Hepatocyte (in vitro differentiated cells): ENCODE measurements around the gene ARHGEF4.

Experiments used
- EZH2phosphoT487 ChIP-seq: fragments of 200-600 bp; sonication (generic); IDR thresholded peaks from one replicate; pipeline ENCODE4 v1.6.1; 2018; ENCODE audit warnings: antibody characterized with exemption, mild to moderate bottlenecking, low read depth, moderate library complexity; ENCODE audit not compliant: unreplicated experiment, severe bottlenecking
- TF ChIP-seq, protein P1 (sequence below): fragments of 200-600 bp; sonication (generic); IDR thresholded peaks from 2 replicates; pipeline ENCODE4 v1.5.1; 2016; ENCODE audit warnings: antibody characterized with exemption, mild to moderate bottlenecking; ENCODE audit not compliant: poor library complexity

DNA sequence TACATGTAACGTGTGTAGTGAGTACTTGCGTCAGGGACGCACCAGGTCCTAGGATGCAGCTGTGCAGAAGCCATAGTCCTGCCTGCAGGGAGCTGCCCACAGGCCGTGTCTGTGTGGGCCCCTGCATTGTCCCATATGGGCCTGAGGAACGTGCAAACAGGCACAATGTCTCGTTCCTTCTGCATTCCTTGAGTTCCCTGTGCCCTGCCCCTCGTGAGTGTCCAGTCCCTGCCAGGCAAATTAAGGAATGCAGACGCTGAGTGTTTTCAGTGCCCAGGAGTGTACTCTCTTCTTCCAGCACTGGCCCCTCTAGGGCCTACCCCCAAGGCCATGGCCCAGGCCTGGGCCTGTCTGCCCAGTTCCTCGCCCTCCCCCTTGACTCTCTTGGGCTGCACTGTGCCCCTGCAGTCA, 194.7 kb downstream of the ARHGEF4 start:
- TF ChIP-seq, protein P1, sequence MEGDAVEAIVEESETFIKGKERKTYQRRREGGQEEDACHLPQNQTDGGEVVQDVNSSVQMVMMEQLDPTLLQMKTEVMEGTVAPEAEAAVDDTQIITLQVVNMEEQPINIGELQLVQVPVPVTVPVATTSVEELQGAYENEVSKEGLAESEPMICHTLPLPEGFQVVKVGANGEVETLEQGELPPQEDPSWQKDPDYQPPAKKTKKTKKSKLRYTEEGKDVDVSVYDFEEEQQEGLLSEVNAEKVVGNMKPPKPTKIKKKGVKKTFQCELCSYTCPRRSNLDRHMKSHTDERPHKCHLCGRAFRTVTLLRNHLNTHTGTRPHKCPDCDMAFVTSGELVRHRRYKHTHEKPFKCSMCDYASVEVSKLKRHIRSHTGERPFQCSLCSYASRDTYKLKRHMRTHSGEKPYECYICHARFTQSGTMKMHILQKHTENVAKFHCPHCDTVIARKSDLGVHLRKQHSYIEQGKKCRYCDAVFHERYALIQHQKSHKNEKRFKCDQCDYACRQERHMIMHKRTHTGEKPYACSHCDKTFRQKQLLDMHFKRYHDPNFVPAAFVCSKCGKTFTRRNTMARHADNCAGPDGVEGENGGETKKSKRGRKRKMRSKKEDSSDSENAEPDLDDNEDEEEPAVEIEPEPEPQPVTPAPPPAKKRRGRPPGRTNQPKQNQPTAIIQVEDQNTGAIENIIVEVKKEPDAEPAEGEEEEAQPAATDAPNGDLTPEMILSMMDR: no peak
- no peak for TF ChIP-seq EZH2phosphoT487
